HG03103 (cell line): Measurements from ENCODE around the gene SLC6A9.

ENCODE experiments used
- ATAC-seq: cut with Tn5 transposase; IDR thresholded peaks from one replicate; pipeline ENCODE4 v1.9.1; 2021; ENCODE audit warnings: low read depth; ENCODE audit not compliant: unreplicated experiment

Gene SLC6A9

DNA sequence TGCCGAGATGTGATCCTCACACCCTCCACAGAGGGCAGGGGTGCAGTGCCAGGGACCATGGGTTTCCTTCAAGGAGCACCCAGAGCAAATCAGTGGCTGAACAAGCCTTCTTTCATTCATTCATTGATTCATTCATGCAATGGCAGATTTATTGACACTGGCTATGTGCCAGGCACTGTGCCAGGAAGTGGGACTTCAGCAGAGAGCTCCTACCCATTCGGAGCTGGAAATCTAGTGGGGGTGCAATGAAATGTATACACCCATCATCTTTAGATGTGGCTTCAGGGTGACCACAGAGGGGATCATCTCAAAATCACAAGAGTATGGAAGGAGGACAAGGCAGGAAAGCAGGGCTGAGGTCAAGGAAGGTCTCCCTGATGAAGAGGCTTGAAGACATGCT is 18.9 kb downstream of the SLC6A9 start:
- ATAC-seq: no peak

GRCh38 chr1:44010935-44011471 is 20.3 kb downstream of the SLC6A9 start:
- no peak for ATAC-seq

GRCh38 chr1:44008259-44008658 is 23.0 kb downstream of the SLC6A9 start:
- ATAC-seq: no peak

- ATAC-seq: no peak
These were observed 28.6 kb downstream of the SLC6A9 start for GRCh38 chr1:44002606-44003157.

- ATAC-seq: no peak
These were observed 29.1 kb downstream of the SLC6A9 start for GRCh38 chr1:44002165-44002564.

GRCh38 chr1:44000122-44000665 is 31.1 kb downstream of the SLC6A9 start:
- no peak for ATAC-seq

DNA sequence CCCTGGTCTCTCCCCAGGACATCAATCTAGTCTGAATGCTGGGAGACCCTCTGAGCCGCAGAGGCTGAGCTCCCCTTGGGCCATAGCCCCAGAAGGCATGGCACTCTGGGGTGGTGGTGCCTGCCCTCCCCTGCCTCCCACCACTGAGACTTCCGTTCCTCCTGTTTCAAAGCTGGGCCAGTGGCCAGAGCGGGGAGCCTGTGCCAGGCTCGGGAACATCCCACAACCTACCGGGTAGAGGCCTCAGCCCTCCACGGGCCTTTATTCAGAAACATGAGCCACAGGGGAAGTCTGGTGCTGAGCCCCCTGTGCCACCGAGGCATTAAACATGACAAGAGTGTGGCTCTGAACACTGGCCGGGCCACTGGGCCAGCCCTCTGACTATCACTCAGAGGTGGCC is 31.8 kb downstream of the SLC6A9 start:
- no peak for ATAC-seq

GRCh38 chr1:43998000-43998378 is 33.3 kb downstream of the SLC6A9 start:
- ATAC-seq: no peak

GRCh38 chr1:43997295-43997999 is 33.8 kb downstream of the SLC6A9 start:
- no peak for ATAC-seq

GRCh38 chr1:43996733-43997115 is 34.5 kb downstream of the SLC6A9 start:
- no peak for ATAC-seq

DNA sequence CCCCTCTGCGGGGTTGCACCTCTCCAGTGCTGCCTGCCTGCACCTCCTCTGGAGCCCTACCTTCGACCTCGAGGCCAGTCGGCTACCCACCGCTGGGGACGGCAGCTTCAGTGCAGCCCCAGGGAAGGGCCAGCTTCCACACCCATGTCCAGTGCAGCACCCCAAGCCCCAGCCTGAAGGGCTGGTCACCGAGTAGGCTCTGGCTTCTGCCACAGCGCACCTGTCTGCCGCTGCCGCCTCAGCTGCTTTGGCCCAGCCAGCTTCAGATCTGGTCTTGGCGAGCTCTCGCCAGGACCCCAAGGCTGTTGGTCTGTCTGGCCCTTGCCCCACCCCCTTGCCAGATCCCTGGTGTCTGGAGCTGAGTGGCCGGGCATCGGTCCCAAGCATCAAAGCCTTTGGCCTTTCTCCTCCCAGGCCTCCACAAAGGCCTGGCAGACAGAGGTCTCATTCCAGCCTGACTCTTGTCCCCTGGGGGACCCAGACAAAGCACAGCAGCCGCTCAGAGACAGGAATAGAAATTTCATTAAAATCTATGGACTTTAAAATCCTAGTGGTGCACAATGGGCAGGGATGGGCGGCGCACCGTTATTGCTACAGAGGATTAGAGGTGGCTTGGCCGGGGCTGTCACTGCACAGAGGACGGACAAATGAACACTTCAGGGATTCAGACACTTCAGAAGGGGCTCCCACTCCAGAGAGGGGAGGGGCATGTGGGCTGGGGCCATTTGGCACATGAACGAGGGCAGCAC is 35.1 kb downstream of the SLC6A9 start:
- no peak for ATAC-seq

GRCh38 chr1:43994794-43995790 is 36.2 kb downstream of the SLC6A9 start:
- ATAC-seq: no peak

GRCh38 chr1:43994071-43994470 is 37.2 kb downstream of the SLC6A9 start:
- no peak for ATAC-seq

DNA sequence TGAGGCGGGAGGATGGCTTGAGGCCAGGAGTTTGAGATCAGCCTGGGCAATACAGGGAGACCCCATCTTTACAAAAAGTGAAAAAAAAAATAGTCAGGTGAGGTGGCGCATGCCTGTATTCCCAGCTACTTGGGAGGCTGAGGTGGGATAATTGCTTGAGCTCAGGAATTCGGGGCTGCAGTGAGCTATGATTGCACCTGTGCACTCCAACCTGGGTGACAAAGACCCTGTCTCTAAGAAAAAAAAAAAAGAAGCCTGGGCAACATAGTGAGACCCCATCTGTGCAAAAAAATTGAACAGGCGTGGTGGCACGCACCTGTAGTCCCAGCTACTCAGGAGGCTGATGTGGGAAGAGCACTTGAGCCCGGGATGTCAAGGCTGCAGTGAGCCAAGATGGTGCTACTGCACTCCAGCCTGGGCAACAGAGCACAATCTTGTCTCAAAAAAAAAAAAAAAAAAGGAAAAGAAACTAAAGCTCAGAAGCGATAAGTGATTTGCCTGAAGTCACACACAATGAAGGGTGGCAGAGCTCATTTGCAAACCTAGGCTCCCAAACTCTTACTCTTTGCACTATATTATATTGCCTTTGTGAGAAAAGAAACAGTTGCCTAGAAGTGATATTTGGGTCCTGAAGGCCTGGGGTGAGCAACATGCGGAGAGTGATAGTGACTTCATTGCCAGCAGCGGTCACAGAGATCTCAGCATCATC is 37.9 kb downstream of the SLC6A9 start:
- no peak for ATAC-seq

- ATAC-seq: no peak
These were observed 38.8 kb downstream of the SLC6A9 start for GRCh38 chr1:43992232-43992995.

- ATAC-seq: peak; percentile 66
These were observed 39.6 kb downstream of the SLC6A9 start, which contains the start of gene CCDC24 for GRCh38 chr1:43991476-43992231. Gene CCDC24 (plus strand): TSS chr1:43991599. CDS start chr1:43991879, 280 bp downstream.

- ATAC-seq: no peak
These were observed 40.1 kb downstream of the SLC6A9 start for GRCh38 chr1:43991200-43991475.
